ENCODE data around the gene VAC14.

DNA sequence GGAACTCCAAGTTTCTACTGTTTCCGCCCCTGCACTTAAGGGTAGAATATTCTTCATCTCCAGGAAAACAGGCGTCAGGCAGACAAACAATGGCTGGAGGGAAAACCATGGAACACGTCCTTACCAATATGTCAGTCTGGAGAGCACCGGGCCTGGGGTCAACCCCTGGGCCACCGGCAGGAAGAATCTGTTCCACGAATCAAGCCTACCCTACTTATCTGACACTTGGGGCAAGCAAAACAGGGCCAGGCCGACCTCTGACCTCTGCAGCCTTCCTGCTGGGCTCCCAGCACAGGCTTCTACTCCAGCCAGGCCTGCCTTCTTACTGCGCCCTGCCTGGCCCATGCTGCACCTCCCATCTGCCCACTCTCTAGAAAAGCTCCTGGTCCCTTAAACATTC lies 10.1 kb downstream of the VAC14 start:
- TF ChIP-seq ZNF174 (tag by site-specific recombination; IDR thresholded peaks at IDR 0.05), result no peak
- TF ChIP-seq, protein P1, sequence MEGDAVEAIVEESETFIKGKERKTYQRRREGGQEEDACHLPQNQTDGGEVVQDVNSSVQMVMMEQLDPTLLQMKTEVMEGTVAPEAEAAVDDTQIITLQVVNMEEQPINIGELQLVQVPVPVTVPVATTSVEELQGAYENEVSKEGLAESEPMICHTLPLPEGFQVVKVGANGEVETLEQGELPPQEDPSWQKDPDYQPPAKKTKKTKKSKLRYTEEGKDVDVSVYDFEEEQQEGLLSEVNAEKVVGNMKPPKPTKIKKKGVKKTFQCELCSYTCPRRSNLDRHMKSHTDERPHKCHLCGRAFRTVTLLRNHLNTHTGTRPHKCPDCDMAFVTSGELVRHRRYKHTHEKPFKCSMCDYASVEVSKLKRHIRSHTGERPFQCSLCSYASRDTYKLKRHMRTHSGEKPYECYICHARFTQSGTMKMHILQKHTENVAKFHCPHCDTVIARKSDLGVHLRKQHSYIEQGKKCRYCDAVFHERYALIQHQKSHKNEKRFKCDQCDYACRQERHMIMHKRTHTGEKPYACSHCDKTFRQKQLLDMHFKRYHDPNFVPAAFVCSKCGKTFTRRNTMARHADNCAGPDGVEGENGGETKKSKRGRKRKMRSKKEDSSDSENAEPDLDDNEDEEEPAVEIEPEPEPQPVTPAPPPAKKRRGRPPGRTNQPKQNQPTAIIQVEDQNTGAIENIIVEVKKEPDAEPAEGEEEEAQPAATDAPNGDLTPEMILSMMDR (tag by site-specific recombination; IDR thresholded peaks at IDR 0.05), result no peak
- TF ChIP-seq ZNF350 (tag by site-specific recombination; IDR thresholded peaks at IDR 0.05), result no peak
- TF ChIP-seq, protein P2, sequence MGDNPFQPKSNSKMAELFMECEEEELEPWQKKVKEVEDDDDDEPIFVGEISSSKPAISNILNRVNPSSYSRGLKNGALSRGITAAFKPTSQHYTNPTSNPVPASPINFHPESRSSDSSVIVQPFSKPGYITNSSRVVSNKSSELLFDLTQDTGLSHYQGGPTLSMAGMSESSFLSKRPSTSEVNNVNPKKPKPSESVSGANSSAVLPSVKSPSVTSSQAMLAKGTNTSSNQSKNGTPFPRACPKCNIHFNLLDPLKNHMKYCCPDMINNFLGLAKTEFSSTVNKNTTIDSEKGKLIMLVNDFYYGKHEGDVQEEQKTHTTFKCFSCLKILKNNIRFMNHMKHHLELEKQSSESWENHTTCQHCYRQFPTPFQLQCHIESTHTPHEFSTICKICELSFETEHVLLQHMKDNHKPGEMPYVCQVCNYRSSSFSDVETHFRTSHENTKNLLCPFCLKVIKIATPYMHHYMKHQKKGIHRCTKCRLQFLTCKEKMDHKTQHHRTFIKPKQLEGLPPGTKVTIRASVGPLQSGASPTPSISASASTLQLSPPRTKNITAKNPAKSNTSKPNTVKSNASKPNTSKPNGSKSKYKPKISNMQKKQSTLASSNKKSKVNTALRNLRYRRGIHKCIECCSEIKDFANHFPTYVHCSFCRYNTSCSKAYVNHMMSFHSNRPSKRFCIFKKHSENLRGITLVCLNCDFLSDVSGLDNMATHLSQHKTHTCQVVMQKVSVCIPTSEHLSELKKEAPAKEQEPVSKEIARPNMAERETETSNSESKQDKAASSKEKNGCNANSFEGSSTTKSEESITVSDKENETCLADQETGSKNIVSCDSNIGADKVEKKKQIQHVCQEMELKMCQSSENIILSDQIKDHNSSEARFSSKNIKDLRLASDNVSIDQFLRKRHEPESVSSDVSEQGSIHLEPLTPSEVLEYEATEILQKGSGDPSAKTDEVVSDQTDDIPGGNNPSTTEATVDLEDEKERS (tag by site-specific recombination; IDR thresholded peaks at IDR 0.05), result no peak
- no peak for TF ChIP-seq MYNN (tag by site-specific recombination; IDR thresholded peaks at IDR 0.05; ENCODE audit: borderline replicate concordance)
- TF ChIP-seq ZNF394 (tag by site-specific recombination; IDR thresholded peaks at IDR 0.05; ENCODE audit: borderline replicate concordance), result no peak
- TF ChIP-seq ZNF830 (tag by site-specific recombination; IDR thresholded peaks at IDR 0.05; ENCODE audit: low read depth), result no peak
- no peak for TF ChIP-seq ZNF311 (tag by site-specific recombination; IDR thresholded peaks at IDR 0.05; ENCODE audit: borderline replicate concordance)
- TF ChIP-seq, protein P3, sequence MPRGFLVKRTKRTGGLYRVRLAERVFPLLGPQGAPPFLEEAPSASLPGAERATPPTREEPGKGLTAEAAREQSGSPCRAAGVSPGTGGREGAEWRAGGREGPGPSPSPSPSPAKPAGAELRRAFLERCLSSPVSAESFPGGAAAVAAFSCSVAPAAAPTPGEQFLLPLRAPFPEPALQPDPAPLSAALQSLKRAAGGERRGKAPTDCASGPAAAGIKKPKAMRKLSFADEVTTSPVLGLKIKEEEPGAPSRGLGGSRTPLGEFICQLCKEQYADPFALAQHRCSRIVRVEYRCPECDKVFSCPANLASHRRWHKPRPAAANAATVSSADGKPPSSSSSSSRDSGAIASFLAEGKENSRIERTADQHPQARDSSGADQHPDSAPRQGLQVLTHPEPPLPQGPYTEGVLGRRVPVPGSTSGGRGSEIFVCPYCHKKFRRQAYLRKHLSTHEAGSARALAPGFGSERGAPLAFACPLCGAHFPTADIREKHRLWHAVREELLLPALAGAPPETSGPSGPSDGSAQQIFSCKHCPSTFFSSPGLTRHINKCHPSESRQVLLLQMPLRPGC (tag by site-specific recombination; IDR thresholded peaks at IDR 0.05), result no peak
- TF ChIP-seq, protein P4, sequence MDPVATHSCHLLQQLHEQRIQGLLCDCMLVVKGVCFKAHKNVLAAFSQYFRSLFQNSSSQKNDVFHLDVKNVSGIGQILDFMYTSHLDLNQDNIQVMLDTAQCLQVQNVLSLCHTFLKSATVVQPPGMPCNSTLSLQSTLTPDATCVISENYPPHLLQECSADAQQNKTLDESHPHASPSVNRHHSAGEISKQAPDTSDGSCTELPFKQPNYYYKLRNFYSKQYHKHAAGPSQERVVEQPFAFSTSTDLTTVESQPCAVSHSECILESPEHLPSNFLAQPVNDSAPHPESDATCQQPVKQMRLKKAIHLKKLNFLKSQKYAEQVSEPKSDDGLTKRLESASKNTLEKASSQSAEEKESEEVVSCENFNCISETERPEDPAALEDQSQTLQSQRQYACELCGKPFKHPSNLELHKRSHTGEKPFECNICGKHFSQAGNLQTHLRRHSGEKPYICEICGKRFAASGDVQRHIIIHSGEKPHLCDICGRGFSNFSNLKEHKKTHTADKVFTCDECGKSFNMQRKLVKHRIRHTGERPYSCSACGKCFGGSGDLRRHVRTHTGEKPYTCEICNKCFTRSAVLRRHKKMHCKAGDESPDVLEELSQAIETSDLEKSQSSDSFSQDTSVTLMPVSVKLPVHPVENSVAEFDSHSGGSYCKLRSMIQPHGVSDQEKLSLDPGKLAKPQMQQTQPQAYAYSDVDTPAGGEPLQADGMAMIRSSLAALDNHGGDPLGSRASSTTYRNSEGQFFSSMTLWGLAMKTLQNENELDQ (tag by site-specific recombination; IDR thresholded peaks at IDR 0.05; ENCODE audit: low read depth), result no peak
- TF ChIP-seq, protein P5, sequence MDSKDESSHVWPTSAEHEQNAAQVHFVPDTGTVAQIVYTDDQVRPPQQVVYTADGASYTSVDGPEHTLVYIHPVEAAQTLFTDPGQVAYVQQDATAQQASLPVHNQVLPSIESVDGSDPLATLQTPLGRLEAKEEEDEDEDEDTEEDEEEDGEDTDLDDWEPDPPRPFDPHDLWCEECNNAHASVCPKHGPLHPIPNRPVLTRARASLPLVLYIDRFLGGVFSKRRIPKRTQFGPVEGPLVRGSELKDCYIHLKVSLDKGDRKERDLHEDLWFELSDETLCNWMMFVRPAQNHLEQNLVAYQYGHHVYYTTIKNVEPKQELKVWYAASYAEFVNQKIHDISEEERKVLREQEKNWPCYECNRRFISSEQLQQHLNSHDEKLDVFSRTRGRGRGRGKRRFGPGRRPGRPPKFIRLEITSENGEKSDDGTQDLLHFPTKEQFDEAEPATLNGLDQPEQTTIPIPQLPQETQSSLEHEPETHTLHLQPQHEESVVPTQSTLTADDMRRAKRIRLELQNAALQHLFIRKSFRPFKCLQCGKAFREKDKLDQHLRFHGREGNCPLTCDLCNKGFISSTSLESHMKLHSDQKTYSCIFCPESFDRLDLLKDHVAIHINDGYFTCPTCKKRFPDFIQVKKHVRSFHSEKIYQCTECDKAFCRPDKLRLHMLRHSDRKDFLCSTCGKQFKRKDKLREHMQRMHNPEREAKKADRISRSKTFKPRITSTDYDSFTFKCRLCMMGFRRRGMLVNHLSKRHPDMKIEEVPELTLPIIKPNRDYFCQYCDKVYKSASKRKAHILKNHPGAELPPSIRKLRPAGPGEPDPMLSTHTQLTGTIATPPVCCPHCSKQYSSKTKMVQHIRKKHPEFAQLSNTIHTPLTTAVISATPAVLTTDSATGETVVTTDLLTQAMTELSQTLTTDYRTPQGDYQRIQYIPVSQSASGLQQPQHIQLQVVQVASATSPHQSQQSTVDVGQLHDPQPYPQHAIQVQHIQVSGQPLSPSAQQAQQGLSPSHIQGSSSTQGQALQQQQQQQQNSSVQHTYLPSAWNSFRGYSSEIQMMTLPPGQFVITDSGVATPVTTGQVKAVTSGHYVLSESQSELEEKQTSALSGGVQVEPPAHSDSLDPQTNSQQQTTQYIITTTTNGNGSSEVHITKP (tag by site-specific recombination; IDR thresholded peaks at IDR 0.05), result no peak
- TF ChIP-seq, protein P6, sequence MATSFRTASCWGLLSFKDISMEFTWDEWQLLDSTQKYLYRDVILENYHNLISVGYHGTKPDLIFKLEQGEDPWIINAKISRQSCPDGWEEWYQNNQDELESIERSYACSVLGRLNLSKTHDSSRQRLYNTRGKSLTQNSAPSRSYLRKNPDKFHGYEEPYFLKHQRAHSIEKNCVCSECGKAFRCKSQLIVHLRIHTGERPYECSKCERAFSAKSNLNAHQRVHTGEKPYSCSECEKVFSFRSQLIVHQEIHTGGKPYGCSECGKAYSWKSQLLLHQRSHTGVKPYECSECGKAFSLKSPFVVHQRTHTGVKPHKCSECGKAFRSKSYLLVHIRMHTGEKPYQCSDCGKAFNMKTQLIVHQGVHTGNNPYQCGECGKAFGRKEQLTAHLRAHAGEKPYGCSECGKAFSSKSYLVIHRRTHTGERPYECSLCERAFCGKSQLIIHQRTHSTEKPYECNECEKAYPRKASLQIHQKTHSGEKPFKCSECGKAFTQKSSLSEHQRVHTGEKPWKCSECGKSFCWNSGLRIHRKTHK (tag by site-specific recombination; IDR thresholded peaks at IDR 0.05), result no peak
- TF ChIP-seq, protein P7, sequence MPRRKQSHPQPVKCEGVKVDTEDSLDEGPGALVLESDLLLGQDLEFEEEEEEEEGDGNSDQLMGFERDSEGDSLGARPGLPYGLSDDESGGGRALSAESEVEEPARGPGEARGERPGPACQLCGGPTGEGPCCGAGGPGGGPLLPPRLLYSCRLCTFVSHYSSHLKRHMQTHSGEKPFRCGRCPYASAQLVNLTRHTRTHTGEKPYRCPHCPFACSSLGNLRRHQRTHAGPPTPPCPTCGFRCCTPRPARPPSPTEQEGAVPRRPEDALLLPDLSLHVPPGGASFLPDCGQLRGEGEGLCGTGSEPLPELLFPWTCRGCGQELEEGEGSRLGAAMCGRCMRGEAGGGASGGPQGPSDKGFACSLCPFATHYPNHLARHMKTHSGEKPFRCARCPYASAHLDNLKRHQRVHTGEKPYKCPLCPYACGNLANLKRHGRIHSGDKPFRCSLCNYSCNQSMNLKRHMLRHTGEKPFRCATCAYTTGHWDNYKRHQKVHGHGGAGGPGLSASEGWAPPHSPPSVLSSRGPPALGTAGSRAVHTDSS (tag by site-specific recombination; IDR thresholded peaks at IDR 0.05), result no peak

Measured in HEK293 (cell line).